Central memory CD4-positive, alpha-beta T cell (primary cell): ENCODE results near the gene SIVA1.

Experiments
- DNase-seq: peaks from one replicate; pipeline ENCODE4 v3.0.0; 2022

The SIVA1 gene

GRCh38 chr14:104753528-104754212 lies 723 bp downstream of the SIVA1 start:
- DNase-seq: no peak

DNA sequence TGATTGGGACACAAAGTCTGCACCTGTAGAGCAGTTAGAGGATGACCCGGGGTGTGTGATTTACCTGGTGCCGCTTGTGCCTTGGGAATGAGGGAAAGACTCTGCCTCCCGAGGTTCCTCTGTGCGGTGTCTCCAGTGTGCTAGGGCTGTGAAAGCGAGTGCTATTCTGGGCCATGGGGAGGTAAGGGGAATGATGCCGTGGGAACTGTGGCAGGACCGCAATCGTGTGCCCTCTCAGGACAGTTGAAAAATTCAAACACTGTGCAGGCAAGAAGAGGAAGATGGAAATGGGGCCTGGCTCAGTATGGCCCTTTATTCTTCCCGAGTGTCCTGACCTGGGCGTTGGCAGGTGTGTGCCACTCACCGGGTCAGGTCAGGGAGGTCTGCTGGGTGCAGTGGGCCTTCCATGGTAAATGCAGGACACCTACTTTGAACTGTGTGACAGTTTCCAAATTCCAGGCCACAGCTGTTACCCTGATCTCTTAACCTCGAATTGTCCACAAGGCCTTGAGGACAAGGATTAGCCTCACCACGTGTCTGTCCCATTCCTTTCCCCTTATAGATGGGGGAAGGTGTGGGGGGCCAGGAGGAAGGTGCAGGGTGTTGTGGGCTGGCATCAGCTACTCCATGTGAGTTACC lies 1.4 kb downstream of the SIVA1 start:
- no peak for DNase-seq

DNA sequence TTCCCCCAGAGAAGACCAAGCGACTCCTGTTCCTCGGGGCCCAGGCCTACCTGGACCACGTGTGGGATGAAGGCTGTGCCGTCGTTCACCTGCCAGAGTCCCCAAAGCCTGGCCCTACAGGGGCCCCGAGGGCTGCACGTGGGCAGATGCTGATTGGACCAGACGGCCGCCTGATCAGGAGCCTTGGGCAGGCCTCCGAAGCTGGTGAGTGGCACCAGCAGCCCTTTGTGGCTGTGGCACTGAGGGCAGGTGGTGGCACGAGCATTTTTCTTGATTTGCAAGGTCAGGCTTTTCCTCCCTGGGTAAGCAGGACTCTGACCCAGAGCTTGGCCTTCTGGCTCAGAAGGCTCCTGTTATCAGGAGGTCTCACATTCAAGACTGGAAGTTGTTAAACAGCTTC lies 2.7 kb downstream of the SIVA1 start:
- no peak for DNase-seq

- DNase-seq: no peak
These were observed 3.7 kb downstream of the SIVA1 start for GRCh38 chr14:104756477-104757237.

DNA sequence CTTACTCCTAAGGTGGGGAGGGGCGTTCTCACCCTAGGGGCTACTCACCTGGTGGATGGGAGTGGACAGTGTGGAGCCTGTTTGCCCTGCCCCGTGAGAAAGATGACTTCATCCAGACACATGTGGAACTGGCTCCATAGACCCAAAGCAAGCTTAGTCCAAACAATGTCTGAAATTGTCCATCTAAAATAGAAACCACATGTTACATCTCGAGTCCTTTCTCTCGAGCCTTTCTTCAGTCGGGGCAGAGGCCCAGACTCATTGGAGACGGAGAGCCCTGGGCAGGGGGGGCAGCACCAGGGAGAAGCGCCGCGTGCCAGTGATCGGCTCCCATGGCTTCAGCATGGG lies 4.3 kb downstream of the SIVA1 start:
- no peak for DNase-seq

GRCh38 chr14:104757681-104758392 lies 4.9 kb downstream of the SIVA1 start:
- DNase-seq: no peak

DNA sequence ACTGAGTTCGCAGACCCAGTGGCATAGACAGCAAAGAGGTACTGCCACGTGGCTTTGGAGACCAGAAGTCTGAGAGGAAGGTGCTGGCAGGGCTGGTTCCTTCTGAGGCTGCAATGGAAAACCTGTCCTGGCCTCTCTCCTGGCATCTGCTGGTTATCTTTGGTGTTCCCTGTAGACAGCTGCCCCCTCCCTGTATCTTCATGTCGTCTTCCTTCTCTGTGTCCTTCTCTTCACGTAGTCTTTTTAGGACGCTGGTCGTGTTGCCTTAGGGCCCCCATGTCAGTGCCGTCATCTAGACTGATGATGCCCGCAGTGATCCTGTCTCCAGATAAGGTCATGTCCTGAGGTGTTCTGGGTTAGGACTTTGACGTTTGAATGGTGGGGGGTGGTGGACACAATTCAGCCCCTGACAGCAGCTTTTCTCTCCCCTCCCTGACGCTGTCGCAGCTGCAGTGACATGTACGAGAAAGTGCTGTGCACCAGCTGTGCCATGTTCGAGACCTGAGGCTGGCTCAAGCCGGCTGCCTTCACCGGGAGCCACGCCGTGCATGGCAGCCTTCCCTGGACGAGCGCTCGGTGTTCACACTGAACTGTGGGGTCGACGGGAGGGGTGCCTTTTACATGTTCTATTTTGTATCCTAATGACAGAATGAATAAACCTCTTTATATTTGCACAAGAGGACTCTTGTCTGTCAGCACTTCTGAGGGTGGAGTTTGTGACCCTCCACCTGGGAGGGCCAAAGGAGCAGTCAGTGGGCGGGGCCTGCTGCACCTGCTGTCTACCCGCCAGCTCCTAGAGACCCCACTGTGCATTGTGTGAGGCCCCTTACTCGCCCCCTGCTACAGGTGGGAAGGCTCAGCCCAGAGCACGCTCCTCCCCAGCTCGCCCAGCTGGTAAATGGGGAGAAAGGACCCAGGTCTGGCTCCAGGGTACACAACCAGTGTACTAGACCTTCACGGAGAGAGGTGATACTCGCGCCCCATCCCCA lies 6.3 kb downstream of the SIVA1 start:
- DNase-seq: no peak

GRCh38 chr14:104765517-104765916 lies 12.6 kb downstream of the SIVA1 start:
- no peak for DNase-seq

- DNase-seq: no peak
These were observed 13.4 kb downstream of the SIVA1 start for GRCh38 chr14:104766256-104766862.

DNA sequence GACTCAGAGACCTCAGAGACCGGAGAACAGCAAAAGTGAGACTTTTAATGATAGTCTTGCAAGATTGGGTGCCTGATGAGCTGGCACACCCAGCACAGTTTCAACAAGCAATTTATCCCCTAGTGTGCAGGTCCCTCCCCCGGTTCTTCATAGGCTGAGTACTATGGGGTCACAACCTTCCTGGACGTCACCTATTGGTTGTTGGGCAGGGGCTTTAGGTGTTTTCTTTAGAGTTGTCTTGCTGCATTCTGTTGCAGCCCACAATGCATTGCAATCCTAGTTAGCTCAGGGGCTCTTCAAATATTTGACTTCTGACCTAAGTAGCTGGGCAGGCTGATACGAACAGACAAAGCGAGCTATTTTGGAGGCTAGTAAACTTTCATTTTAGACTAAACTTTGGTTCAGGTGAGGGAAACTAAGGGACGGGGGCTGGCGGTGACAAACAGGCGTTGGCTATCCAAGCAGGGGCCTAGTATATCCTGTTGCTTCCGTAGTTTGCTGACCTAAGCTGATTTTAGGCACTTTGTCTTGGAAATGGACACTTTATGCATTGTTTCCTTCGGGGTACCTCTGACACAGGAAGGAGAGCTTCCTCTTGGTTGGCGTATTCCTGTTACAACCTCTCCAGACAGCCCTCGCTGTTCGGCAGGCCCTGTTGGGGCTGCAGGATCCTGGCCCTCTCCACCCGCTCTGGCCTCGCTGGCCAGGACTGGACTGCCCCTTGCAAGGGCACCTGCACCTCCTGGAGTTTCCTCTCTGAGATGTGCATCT lies 14.1 kb downstream of the SIVA1 start:
- DNase-seq: no peak

- no peak for DNase-seq
These were observed 14.6 kb downstream of the SIVA1 start for GRCh38 chr14:104767634-104767918.

GRCh38 chr14:104768437-104769323 lies 15.7 kb downstream of the SIVA1 start:
- peak; percentile 82 for DNase-seq

DNA sequence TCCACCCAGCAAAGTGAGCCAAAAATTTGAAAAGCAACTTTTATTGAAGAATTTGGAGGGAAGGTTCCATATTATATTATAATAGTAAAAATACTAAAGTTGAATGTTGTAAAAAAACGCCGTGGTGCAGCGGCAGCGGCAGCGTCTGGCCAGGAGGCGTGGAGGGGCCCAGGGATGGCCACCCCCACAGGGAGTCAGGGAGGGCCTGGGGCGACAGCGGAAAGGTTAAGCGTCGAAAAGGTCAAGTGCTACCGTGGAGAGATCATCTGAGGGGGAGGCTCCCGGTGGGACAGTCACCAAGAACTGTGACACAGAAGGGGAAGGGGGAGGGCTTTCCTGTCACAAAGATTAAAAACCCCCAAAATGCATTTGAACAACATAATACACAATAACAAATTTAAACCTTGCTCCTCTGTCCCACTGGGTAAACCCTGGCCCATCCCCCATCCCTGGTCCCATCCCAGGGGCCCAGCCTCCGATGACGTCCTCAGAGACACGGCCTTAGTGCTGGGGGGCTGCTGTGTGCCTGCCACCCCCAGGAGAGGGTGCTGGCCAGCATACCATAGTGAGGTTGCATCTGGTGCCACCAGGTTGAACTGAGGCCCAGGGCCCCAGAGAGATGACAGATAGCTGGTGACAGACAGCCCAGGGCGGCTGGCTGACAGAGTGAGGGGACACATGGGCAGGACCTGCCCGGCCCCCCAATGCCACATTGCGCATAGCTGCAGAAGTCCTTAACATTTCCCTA lies 16.6 kb downstream of the SIVA1 start:
- DNase-seq: no peak

DNA sequence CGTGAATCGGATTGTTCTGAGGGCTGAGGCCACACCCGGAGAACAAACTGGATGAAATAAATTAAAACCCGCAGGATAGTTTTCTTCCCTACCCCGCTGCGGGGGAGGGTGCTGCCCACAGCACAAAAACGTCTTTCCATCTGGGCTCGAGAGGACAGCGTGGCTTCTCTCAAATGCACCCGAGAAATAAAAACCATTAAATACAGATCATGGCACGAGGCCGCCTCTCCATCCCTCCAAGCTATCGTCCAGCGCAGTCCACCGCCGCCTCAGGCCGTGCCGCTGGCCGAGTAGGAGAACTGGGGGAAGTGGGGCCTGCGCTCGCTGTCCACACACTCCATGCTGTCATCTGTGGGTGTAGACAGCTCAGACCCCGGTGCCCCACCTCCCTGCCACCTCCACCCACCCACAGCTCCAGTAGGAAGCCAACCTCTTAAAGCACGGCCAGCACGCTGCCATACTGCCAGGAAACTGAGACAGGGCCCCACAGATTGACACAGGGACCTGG lies 17.2 kb downstream of the SIVA1 start:
- no peak for DNase-seq

- DNase-seq: no peak
These were observed 17.9 kb downstream of the SIVA1 start for GRCh38 chr14:104770851-104771272.

GRCh38 chr14:104771374-104771773 lies 18.4 kb downstream of the SIVA1 start:
- no peak for DNase-seq

DNA sequence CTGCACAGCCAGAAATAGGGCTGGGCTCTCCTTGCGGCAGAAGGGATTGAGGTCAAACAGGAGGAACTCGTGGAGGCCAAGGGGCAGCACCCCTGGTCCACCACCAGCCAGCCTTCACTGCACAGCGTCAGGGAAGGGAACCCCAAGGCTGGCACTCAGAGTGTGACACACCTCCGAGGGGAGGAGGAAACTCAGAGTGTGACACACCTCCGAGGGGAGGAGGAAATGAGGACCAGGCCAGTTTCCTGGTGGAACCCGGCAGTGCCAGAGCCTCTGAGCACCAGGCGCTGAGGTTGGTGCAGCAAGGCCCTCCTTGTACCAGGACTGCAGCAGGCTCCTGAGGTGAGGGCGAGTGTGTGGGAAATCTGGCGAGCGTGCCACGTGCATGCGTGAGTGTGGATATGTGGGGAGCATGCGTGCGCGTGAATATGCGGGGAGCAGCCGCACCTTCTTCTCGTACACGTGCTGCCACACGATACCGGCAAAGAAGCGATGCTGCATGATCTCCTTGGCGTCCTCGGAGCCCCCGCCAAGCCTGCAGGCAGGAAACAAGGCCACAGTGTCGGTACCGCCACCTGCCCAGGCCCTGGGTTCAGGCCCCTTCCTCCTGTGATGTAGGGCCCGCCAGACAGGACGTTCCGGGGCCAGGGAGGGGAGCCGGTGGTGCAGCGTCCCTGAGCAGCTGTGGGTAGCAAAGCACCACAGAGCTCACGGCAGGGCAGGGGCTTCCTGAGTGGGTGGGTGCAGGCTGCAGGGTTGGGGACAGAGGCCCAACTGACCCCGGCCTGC lies 19.2 kb downstream of the SIVA1 start:
- DNase-seq: no peak
